PFSK-1 (cell line): ENCODE results near the gene ENTPD1.

Experiments
- FOXP2 ChIP-seq: optimal IDR thresholded peaks from 2 replicates; pipeline ENCODE3; 2011; ENCODE audit warnings: borderline replicate concordance, control low read depth, inconsistent platforms; ENCODE audit not compliant: insufficient read depth; ENCODE audit errors: extremely low read length, extremely low read depth
- POLR2AphosphoS5 ChIP-seq: IDR thresholded peaks from 2 replicates; pipeline ENCODE4 v1.6.1; 2012; ENCODE audit warnings: low read depth, mild to moderate bottlenecking, control low read depth, low read length, moderate library complexity
- REST ChIP-seq, 2 experiments: IDR thresholded peaks; 2 replicates each; pipeline versions ENCODE4 v1.6.1 to v1.8.0; 2011 to 2012; ENCODE audit warnings: low read depth in 2 of 2, low read length in 2 of 2, control low read depth in 1 of 2, inconsistent platforms in 1 of 2, mild to moderate bottlenecking in 1 of 2, moderate library complexity in 1 of 2; ENCODE audit not compliant: insufficient read depth in 1 of 2
- SIN3A ChIP-seq: IDR thresholded peaks from 2 replicates; pipeline ENCODE4 v1.6.1; 2012; ENCODE audit warnings: mild to moderate bottlenecking, low read length, moderate library complexity, borderline replicate concordance; ENCODE audit not compliant: insufficient read depth
- TAF1 ChIP-seq: IDR thresholded peaks from 2 replicates; pipeline ENCODE4 v1.6.1; 2012; ENCODE audit warnings: low read length, control low read depth, borderline replicate concordance; ENCODE audit not compliant: insufficient read depth

Gene ENTPD1

DNA sequence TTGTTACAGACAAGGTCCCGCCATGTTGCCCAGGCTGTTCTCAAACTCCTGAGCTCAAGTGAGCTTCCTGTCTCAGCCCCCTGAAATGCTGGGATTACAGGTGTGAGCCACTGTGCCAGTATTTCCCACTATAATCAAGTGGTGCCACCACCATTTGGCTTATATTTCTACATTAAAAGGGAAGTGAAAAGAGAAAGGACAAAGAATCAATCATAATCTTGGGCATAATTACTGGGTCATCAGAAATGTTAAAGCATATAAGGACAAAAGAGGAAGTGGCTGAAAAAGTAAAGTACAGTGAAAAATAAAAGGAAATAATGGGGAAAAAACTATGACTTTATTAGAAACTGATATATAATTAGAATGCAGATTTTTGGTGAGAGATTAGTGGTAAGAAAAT lies 25.7 kb upstream of the ENTPD1 start:
- TF ChIP-seq TAF1 (no peak), REST (IDR thresholded peaks at IDR 0.05; ENCODE audit: insufficient read depth in 1 of 2, low read depth in 2 of 2, low read length in 2 of 2) (no peak), FOXP2 (no peak), SIN3A (no peak), POLR2AphosphoS5 (no peak)

GRCh38 chr10:95739056-95739455 lies 16.9 kb upstream of the ENTPD1 start:
- TF ChIP-seq FOXP2 (no peak), REST (IDR thresholded peaks at IDR 0.05; ENCODE audit: insufficient read depth in 1 of 2, low read depth in 2 of 2, low read length in 2 of 2) (no peak), SIN3A (no peak), TAF1 (no peak), POLR2AphosphoS5 (no peak)

DNA sequence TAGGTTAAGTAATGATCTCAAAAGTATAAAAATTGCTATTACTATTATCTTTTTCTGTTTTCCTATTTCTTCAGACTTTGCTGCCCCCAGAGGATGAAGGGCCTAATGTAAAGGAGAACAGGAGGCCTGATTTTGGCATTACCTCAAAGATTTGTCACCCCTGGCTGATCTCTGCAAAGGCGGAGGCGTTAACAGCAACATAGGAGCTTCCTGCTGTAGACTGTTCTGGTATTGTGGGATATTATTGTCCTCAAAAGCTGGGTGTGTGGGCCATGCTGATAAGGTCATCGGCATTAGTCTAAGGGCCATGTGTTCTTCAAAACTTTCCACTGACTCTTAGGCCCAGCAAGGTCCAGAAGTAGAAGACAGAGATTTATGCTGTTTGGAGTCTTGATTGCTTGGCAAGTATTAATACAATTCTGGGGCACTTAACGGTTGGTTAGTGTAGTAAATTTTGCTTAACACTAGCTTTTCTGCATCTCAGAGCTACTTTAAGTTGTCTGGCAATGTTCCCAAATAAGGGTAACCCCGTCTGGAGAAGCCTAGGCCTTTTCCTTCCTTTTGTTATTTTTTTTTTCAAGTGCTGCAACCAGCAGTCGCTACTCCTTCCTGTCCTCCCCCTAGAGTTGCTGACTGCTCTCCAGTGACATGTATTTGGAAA lies 14.0 kb upstream of the ENTPD1 start:
- peak in 1 of 2 experiments; percentile 35; a peak in 1 of 4 replicates for TF ChIP-seq REST (IDR thresholded peaks at IDR 0.05; ENCODE audit: insufficient read depth in 1 of 2, low read depth in 2 of 2, low read length in 2 of 2)
- TF ChIP-seq FOXP2 = no peak
- 0 out of 2 replicates have a peak, but pooled peaks have one; percentile 21 for TF ChIP-seq SIN3A
- no peak for TF ChIP-seq TAF1

GRCh38 chr10:95742485-95742884 lies 13.5 kb upstream of the ENTPD1 start:
- TF ChIP-seq TAF1 = no peak
- no peak for TF ChIP-seq POLR2AphosphoS5
- no peak for TF ChIP-seq FOXP2
- no peak for TF ChIP-seq REST (IDR thresholded peaks at IDR 0.05; ENCODE audit: insufficient read depth in 1 of 2, low read depth in 2 of 2, low read length in 2 of 2)
- no peak for TF ChIP-seq SIN3A
